ENCODE results near the gene STPG2. TPM values are rescaled to one million over a fixed set of nuclear protein-coding genes. Genes with fewer than 3 reads are reported as not detected.

Gene STPG2
- total RNA-seq, 2 donors from 2014 or later: 0.19 TPM; not detected in 1

DNA sequence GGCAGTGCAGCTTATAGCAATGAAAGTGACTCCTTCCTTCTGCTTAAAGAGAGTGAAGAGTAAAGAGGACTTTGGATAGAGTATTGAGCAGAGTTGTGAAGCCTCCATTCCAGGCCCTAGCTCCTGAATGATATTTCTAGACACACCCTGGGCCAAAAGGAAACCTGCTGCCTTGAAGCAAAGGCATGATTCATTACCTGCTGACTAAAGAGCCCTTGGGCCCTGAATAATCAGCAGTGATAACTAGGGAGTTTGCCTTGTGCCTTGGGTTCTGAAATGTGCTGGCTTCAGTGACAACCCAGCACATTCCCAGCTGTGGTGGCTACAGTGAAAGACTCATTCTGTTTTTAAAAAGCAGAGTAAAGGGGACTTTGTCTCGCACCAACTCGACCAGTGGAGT, 49.2 kb downstream of the STPG2 start:
- DNase-seq: no peak
- no peak overlapping the region for H3K9ac ChIP-seq (ENCODE audit: low read depth in 2 of 2, low read length in 2 of 2)
- no peak overlapping the region for H3K4me3 ChIP-seq
- no peak overlapping the region for H3K27ac ChIP-seq
- H3K9me3 ChIP-seq: no peaks in the 10 kb centered on the region
- H3K36me3 ChIP-seq: no peaks in the 10 kb centered on the region
- no peaks in the 10 kb centered on the region for H3K27me3 ChIP-seq
- TF ChIP-seq, protein P1, sequence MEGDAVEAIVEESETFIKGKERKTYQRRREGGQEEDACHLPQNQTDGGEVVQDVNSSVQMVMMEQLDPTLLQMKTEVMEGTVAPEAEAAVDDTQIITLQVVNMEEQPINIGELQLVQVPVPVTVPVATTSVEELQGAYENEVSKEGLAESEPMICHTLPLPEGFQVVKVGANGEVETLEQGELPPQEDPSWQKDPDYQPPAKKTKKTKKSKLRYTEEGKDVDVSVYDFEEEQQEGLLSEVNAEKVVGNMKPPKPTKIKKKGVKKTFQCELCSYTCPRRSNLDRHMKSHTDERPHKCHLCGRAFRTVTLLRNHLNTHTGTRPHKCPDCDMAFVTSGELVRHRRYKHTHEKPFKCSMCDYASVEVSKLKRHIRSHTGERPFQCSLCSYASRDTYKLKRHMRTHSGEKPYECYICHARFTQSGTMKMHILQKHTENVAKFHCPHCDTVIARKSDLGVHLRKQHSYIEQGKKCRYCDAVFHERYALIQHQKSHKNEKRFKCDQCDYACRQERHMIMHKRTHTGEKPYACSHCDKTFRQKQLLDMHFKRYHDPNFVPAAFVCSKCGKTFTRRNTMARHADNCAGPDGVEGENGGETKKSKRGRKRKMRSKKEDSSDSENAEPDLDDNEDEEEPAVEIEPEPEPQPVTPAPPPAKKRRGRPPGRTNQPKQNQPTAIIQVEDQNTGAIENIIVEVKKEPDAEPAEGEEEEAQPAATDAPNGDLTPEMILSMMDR (IDR thresholded peaks at IDR 0.05): no peak
- intact Hi-C loops (cut with DNase I): no loop called here
- H3K4me1 ChIP-seq: no peaks in the 10 kb centered on the region

DNA sequence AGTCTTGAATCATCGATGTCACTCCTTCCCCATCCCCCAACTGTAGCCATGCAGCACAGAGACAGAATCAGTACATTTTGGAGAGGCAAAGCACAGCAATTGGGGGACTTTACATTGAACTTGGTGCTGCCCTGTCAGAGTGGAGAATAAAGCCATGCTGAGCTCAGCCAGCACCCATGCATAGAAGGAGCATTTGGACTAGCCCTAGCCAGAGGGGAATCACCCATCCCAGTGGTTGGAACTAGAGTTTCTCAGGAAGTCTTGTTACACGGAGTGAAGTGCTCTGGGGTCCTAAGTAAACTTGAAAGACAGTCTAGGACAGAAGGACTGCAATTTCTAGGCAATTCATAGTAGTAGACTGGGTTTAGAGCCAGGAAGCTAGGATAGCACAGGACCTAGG, 49.6 kb downstream of the STPG2 start:
- TF ChIP-seq, protein P1 (IDR thresholded peaks at IDR 0.05): no peak
- H3K4me1 ChIP-seq: no peaks in the 10 kb centered on the region
- no peaks in the 10 kb centered on the region for H3K36me3 ChIP-seq
- no peak overlapping the region for H3K9ac ChIP-seq (ENCODE audit: low read depth in 2 of 2, low read length in 2 of 2)
- no peaks in the 10 kb centered on the region for H3K9me3 ChIP-seq
- DNase-seq: no peak
- no peak overlapping the region for H3K4me3 ChIP-seq
- intact Hi-C loops (cut with DNase I): no loop called here
- no peaks in the 10 kb centered on the region for H3K27me3 ChIP-seq
- no peak overlapping the region for H3K27ac ChIP-seq

DNA sequence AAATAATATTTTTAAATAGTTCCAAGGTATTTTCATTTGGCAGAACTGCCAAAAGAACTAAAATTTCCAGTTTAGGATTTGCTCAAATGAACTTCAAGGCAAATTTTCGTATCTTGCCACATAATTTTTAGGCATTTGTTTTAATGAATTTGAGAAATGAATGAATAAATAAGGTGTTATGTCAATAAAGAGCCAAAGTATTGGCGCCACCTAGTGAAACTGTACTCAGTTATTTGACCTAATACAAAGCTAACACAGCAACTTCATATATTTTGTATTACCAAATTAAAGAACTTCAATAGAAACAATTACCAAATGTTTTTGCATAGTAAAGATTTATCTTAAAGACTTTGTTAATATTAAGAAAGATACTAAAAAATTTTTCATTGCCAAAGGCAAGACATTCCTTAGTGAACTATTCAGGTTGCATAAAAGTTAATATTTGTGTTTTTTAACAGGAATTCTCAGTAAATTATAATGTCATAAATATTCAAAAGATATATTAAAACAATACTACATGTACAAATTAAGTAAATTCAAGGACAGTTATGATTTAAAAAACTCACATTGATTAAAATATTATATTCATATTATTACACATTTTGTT, 50.3 kb downstream of the STPG2 start:
- TF ChIP-seq, protein P1 (IDR thresholded peaks at IDR 0.05): no peak
- H3K9me3 ChIP-seq: no peaks in the 10 kb centered on the region
- no peak overlapping the region for H3K4me3 ChIP-seq
- H3K36me3 ChIP-seq: no peaks in the 10 kb centered on the region
- no peak overlapping the region for H3K27ac ChIP-seq
- H3K9ac ChIP-seq (ENCODE audit: low read depth in 2 of 2, low read length in 2 of 2): no peak overlapping the region
- H3K27me3 ChIP-seq: no peaks in the 10 kb centered on the region
- intact Hi-C loops (cut with DNase I): no loop called here
- no peaks in the 10 kb centered on the region for H3K4me1 ChIP-seq
- DNase-seq: no peak

DNA sequence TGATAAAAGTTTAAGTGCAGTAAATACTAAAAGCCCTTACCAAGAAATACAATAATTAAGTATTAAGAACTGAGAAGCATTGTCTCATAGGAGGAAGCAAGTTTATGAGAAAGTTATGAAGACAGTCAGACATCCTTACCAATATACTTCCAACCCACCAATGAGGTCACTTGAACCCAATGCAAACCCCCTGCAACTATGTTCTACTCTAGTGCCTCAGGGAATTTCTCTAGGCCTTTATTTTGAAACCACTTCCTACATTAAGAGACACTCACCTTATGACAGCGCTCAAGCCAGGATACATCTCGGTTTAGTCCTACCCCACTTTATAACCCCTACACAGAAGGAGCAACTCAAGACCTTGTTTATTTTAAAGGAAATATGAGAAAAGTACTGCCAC, 61.3 kb downstream of the STPG2 start:
- Histone ChIP-seq H3K4me1 (no peaks in the 10 kb centered on the region), H3K27ac (no peak overlapping the region), H3K4me3 (no peak overlapping the region), H3K36me3 (no peaks in the 10 kb centered on the region), H3K9ac (ENCODE audit: low read depth in 2 of 2, low read length in 2 of 2) (no peak overlapping the region), H3K9me3 (no peaks in the 10 kb centered on the region), H3K27me3 (no peaks in the 10 kb centered on the region)
- TF ChIP-seq, protein P1 (IDR thresholded peaks at IDR 0.05): no peak
- intact Hi-C loops (cut with DNase I): no loop called here
- no peak for DNase-seq

DNA sequence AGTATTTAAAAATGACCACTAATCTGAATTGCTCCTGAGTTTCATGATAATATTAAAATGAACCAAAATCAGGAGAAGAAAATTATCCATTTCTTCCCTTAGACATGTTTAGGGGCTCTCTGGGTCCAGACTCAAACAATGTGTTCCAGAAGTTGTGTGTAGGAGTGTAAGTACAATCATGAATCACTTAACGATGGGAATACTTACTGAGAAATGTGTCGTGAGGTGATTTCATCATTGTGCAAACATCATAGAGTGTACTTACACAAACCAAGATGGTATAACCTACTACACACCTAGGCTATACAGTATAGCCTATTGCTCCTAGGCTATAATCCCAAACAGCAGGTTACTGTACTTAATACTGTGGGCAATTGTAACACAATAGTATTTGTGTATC, 74.8 kb downstream of the STPG2 start:
- TF ChIP-seq, protein P1 (IDR thresholded peaks at IDR 0.05): no peak
- intact Hi-C loops (cut with DNase I): no loop called here
- Histone ChIP-seq H3K27me3 (no peaks in the 10 kb centered on the region), H3K27ac (no peak overlapping the region), H3K9me3 (no peaks in the 10 kb centered on the region), H3K36me3 (no peaks in the 10 kb centered on the region), H3K4me3 (no peak overlapping the region), H3K4me1 (no peaks in the 10 kb centered on the region), H3K9ac (ENCODE audit: low read depth in 2 of 2, low read length in 2 of 2) (no peak overlapping the region)
- DNase-seq: no peak
